Renal pelvis (tissue), 4 donors: ENCODE results near the gene KRTAP10-7. TPM values are rescaled to one million over a fixed set of nuclear protein-coding genes. Genes with fewer than 3 reads are reported as not detected.
"Not testable (repeated sequence)": the region's sequence is repeated elsewhere in the genome, so short reads cannot be mapped to it uniquely, and the experiment has no call there.

Source experiments
- DNase-seq: peaks from one replicate; pipeline ENCODE4 v3.0.0-alpha.2; 2013
- polyA plus RNA-seq, 3 donors: library from polyadenylated mRNA; unstranded; fragments of 120-200 nt; gene quantifications; one replicate each; pipeline ENCODE4 v1.2.1, GENCODE V29; 2013; ENCODE audit not compliant: insufficient read length in 3 of 3

Gene KRTAP10-7
- polyA plus RNA-seq, 3 donors = not detected

DNA sequence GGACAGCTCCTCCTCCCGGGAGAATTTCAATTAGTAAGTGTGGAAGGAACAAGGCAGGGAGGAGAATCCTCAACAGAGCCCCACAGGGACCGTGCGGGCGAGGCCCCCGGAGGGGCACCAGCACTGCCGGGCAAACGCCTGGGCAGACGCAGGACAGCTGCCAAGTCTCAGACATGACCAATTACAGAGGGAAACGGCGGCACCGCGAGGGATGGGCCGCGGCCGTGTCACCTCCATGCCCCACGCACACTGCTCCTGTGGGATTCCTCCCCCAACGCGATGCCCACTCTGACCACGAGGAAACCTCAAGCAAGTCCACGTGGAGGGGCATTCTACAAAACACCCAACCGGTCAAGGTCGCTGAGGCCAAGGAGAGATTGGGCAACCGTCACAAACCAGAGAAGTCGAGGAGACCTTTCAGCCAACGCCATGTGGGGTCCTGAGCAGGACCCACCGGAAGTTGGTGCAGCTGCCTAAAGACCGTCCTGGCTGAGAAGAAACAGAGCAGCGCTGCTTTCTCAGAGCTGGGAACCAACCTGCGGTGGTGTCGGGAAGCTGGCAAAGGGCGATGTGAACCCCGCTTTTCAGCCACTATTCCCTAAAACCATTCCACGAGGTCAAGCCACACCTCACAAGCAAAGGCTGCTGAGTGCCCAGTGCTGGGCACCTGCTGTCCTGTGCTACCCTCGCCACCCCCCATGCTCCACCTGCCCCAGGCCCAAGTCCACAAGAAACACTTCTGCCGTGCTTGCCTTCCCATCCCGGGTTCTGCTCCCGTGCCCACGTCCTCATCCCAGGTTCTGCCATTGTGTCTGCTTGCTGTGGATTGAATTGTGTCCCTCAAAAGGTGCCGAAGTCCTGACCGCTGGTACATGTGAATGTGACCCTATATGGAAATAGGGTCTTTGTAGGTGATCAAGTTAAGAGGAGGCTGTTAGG lies 28.3 kb upstream of the KRTAP10-7 start:
- no peak for DNase-seq

GRCh38 chr21:44572959-44573583 lies 27.3 kb upstream of the KRTAP10-7 start:
- DNase-seq = no peak

- not testable (repeated sequence) for DNase-seq
Observed at GRCh38 chr21:44573630-44574456, 26.6 kb upstream of the KRTAP10-7 start, which contains the start of gene KRTAP10-4. KRTAP10-4 (plus strand) TSS chr21:44573729; CDS start chr21:44573759, 30 bp downstream.

DNA sequence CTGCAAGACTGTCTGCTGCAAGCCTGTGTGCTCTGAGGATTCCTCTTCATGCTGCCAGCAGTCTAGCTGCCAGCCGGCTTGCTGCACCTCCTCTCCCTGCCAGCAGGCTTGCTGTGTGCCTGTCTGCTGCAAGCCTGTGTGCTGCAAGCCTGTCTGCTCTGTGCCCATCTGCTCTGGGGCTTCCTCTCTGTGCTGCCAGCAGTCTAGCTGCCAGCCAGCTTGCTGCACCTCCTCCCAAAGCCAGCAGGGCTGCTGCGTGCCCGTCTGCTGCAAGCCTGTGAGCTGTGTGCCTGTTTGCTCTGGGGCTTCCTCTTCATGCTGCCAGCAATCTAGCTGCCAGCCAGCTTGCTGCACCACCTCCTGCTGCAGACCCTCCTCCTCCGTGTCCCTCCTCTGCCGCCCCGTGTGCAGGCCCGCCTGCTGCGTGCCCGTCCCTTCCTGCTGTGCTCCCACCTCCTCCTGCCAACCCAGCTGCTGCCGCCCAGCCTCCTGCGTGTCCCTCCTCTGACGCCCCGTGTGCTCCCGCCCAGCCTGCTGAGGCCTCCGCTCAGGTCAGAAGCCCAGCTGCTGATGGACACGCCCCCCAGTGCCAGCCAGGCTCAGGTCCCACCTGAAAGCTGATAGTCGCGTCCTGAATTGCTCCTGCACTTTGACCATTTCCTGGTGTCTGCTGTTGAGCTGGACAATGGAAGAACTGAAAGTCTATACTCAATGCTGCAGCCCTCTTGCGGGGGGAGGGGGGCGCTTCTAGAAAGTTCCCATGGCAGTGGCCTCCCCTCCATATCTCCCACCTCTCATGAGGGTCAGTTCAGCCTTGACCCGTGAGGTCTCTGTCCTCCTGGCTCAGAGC lies 25.7 kb upstream of the KRTAP10-7 start:
- no peak for DNase-seq

GRCh38 chr21:44575307-44576024 lies 24.9 kb upstream of the KRTAP10-7 start:
- no peak for DNase-seq

GRCh38 chr21:44576025-44576420 lies 24.4 kb upstream of the KRTAP10-7 start:
- DNase-seq = no peak

DNA sequence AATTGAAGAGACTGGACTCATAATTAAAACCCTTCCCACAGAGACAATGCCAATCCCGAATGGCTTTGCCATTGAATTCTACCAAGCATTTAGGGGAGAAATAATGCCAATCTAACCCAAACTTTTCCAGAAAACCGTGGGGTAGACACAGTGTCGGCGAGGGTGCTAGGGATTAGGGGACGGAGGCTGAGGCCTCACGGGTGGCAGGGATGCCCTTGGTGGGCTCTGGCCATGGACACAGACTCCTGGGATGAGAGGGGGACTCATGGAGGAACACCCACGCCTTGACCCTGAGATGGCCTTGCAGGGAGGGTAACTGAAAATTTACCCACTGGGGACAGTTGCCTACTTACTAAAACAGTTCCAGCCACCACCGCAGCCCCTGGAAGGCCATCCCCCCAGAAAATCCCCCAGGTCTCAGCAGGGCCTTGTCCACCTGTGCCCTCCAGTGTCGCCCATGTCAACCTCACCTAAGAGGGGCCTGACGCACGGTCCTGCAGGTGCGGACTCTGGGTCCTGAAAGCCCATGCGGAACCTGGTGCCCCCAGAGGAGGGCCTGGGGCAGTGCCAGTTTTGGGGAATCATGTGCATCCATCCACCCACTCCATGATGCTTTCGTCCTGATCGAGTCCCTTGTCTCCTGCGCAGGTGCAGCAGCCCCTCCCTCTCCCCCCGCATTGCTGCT lies 21.9 kb upstream of the KRTAP10-7 start:
- DNase-seq = no peak

GRCh38 chr21:44579056-44579832 lies 21.2 kb upstream of the KRTAP10-7 start:
- DNase-seq = no peak

DNA sequence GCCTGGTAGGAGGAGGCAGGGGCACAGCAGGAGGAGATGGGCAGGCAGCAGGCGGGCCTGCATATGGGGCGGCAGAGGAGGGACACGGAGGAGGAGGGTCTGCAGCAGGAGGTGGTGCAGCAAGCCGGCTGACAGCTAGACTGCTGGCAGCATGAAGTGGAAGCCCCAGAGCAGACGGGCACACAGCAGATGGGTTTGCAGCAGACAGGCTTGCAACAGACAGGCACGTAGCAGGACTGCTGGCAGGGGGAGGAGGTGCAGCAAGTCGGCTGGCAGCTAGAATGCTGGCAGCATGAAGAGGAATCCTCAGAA lies 20.6 kb upstream of the KRTAP10-7 start:
- no peak for DNase-seq

DNA sequence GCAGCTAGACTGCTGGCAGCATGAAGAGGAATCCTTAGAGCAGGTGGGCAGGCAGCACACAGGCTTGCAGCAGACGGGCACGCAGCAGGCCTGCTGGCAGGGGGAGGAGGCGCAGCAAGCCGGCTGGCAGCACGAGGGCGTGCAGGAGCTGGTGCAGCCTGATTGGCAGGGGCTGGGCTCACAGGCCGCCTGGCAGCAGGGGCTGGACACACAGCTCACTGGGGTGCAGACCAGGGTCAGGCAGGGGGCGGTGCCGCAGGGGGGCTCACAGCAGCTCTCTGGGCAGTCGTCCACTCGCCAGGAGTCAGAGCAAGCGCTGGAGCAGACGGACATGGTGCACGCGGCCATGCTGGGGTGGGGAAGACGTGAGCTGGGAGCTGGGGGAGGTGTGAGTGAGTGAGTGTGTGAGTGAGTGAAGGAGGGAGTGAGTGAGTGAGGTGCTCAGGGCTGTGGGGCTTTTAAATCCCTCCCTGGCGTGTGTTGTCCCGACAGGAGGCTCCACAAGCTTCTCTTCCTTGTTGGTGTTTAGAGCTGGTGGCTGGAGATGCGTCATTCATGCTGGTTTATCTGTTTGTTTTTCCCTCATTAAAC lies 20.1 kb upstream of the KRTAP10-7 start, which contains the start of gene KRTAP10-5:
TSS of gene KRTAP10-5 (minus strand) at position 374 of the 591 bp plus-strand sequence. CDS start at position 348, 26 bp downstream.
- DNase-seq = not testable (repeated sequence)

DNA sequence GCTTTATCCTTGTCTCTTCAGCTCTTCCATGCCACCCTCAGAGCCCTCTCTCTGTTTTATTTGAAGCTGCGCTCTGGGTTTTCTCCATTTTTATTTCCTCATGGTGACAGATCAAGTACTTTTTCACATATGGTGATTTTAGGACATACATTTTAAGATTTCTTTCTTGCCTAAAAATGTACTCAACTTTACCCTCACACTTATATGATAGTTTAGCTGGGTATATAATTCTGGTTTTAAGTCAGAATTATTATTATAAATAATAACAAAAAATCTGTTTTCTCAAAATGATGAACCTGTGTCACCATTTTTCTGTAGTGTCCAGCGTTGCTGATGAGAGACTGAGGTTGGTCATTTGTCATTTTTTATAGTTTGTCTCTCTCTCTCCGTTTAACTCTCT lies 19.2 kb upstream of the KRTAP10-7 start:
- DNase-seq = no peak

DNA sequence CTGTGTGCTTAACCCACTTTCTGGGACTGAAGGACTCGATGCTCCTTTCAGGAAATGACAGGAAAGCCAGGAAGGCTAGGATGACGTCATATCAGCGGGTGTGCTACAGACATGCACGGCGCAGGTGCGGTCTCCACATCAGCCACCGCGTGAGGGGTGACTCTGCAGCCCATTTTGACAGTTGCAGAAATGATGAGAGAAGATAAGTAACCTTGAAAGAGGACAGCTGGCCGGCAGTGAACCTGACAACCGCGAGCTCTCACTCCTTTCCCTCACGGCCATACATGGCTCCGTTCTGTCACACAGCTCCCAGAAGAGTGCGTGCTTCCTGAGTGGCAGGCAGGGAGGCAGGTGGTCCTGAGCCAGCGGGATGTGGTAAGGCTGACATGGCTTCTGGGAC lies 18.3 kb upstream of the KRTAP10-7 start:
- DNase-seq = no peak

GRCh38 chr21:44583089-44583799 lies 17.2 kb upstream of the KRTAP10-7 start:
- peak; percentile 39 for DNase-seq

DNA sequence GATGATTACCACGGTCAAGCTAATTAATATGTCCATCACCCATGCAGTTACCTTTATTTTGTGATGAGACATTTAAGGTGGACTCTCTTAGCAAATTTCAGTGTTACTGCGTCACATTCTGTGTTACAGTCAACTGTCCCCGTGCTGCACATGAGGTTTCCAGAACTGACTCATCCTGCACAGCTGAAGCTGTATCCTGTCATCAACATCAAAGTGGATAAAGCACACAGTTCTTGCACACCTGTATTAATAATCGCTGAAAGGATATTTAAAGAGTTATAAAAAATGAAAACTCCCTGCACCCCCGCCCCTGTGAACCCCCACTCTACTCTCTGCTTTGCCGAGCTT lies 16.6 kb upstream of the KRTAP10-7 start:
- DNase-seq = no peak

DNA sequence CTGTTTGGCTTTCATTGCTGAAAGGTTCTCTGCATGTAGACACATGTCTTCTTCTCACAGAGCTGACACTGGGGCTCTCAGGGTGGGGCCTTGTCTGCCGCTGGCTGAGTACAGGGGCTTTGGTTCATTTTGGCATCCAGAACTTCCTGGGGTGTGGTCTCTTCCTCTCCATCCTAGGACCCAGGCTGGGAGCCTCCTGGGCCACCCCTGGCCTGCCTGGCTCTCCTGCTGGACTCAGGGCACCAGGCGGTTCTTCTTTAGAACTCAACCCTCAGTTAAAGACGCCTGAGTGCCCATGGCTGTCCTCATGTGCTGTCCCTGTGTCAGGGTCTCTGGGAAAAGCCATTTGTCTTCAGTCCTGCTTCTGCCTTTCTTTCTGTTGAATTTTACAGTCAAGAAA lies 14.5 kb upstream of the KRTAP10-7 start:
- no peak for DNase-seq

- DNase-seq = no peak
Observed at GRCh38 chr21:44589094-44589493, 11.3 kb upstream of the KRTAP10-7 start.

GRCh38 chr21:44589586-44590305 lies 10.7 kb upstream of the KRTAP10-7 start:
- no peak for DNase-seq
